MM.1S (cell line): ENCODE measurements around the gene CCDC39.

ENCODE experiments used
- CTCF ChIP-seq: fragments of 300-600 bp; sonication (generic); IDR thresholded peaks from 2 replicates; pipeline ENCODE4 v1.5.1; 2016; ENCODE audit warnings: antibody characterized with exemption, low read length, mixed read lengths
- EZH2 ChIP-seq: fragments of 300-600 bp; sonication (generic); optimal IDR thresholded peaks from 2 replicates; pipeline ENCODE3; 2017; ENCODE audit warnings: low read depth, mild to moderate bottlenecking, antibody characterized with exemption, low read length, mixed read lengths

GRCh38 chr3:180657094-180657493 lies 22.2 kb downstream of the CCDC39 start:
- no peak for TF ChIP-seq CTCF
- TF ChIP-seq EZH2: no peak
